Embryonic facial prominence (tissue), 1 donor: ENCODE data around the gene HOXA9.

Experiments used
- DNase-seq: peaks from one replicate; pipeline ENCODE4 v3.0.0-alpha.2; 2016; ENCODE audit errors: extremely low spot score

Gene HOXA9

GRCh38 chr7:27153526-27153925 lies 11.8 kb downstream of the HOXA9 start:
- DNase-seq = no peak

- DNase-seq = no peak
These were observed 12.4 kb downstream of the HOXA9 start for GRCh38 chr7:27152816-27153442.

GRCh38 chr7:27151931-27152815 lies 13.2 kb downstream of the HOXA9 start, which contains the start of gene HOXA3:
HOXA3 (minus strand) TSS chr7:27152583; CDS start chr7:27110640, 41,943 bp downstream.
- DNase-seq = no peak

GRCh38 chr7:27151341-27151930 lies 13.9 kb downstream of the HOXA9 start:
- no peak for DNase-seq

- no peak for DNase-seq
These were observed 14.6 kb downstream of the HOXA9 start for GRCh38 chr7:27150568-27151340.

- DNase-seq = no peak
These were observed 15.3 kb downstream of the HOXA9 start for GRCh38 chr7:27149842-27150567.

GRCh38 chr7:27148756-27149641 lies 16.3 kb downstream of the HOXA9 start:
- DNase-seq = no peak

- DNase-seq = no peak
These were observed 17.1 kb downstream of the HOXA9 start for GRCh38 chr7:27148031-27148755.

- DNase-seq = no peak
These were observed 17.9 kb downstream of the HOXA9 start, which contains the start of gene HOXA6 for GRCh38 chr7:27147199-27148030. HOXA6 (minus strand) TSS chr7:27147774; CDS start chr7:27147749, 25 bp downstream.

- DNase-seq = no peak
These were observed 18.7 kb downstream of the HOXA9 start for GRCh38 chr7:27146491-27147198.

- DNase-seq = no peak
These were observed 19.4 kb downstream of the HOXA9 start for GRCh38 chr7:27145914-27146412.

GRCh38 chr7:27145165-27145913 lies 20.0 kb downstream of the HOXA9 start:
- DNase-seq = no peak

GRCh38 chr7:27144781-27145164 lies 20.6 kb downstream of the HOXA9 start:
- DNase-seq = no peak

- no peak for DNase-seq
These were observed 21.2 kb downstream of the HOXA9 start for GRCh38 chr7:27143950-27144780.

- no peak for DNase-seq
These were observed 22.1 kb downstream of the HOXA9 start, which contains the start of gene HOXA5 for GRCh38 chr7:27143023-27143949. HOXA5 (minus strand) TSS chr7:27143681; CDS start chr7:27143607, 74 bp downstream.
